ENCODE results near the gene GIGYF2. TPM values are rescaled to one million over a fixed set of nuclear protein-coding genes. Genes with fewer than 3 reads are reported as not detected.
"Not testable (repeated sequence)": the region's sequence is repeated elsewhere in the genome, so short reads cannot be mapped to it uniquely, and the experiment has no call there.

GIGYF2 gene
- total RNA-seq, 1 experiment from 2014 or later = 71.1 TPM

DNA sequence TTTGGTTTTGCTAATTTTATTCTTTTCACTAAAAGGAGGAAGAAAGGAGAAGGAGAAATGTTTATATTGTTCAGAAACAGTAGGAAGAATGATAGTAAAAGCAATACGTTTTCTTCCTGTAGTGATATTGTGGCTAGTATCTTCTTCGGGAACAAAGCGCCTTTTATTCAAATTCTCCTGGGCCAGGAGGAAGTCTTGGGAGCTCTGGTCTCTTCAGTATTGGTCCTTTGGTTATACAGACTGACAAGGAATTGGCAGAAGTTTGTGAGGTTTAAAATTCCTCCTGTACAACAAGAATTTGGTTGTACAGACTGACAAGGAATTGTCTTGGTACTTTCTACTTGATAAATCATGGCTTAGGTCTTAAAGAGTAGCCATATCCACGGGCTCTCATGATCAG is 9.9 kb downstream of the GIGYF2 start:
- no peak overlapping the region for H3K4me3 Mint-ChIP-seq (ENCODE audit: unreplicated experiment)
- TF ChIP-seq, protein P1, sequence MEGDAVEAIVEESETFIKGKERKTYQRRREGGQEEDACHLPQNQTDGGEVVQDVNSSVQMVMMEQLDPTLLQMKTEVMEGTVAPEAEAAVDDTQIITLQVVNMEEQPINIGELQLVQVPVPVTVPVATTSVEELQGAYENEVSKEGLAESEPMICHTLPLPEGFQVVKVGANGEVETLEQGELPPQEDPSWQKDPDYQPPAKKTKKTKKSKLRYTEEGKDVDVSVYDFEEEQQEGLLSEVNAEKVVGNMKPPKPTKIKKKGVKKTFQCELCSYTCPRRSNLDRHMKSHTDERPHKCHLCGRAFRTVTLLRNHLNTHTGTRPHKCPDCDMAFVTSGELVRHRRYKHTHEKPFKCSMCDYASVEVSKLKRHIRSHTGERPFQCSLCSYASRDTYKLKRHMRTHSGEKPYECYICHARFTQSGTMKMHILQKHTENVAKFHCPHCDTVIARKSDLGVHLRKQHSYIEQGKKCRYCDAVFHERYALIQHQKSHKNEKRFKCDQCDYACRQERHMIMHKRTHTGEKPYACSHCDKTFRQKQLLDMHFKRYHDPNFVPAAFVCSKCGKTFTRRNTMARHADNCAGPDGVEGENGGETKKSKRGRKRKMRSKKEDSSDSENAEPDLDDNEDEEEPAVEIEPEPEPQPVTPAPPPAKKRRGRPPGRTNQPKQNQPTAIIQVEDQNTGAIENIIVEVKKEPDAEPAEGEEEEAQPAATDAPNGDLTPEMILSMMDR (IDR thresholded peaks at IDR 0.05; ENCODE audit: unreplicated experiment) = no peak
- H3K36me3 Mint-ChIP-seq (ENCODE audit: insufficient read depth, unreplicated experiment) = peaks cover 71% of the 10 kb centered on the region
- H3K4me1 Mint-ChIP-seq (ENCODE audit: insufficient read depth, unreplicated experiment) = no peaks in the 10 kb centered on the region
- intact Hi-C loops (cut with micrococcal nuclease) = no loop called here
- ChIA-PET POLR2A (interaction anchor here (0.7 to 1.6 kb wide), 3 partner anchors 10 to 303 kb away, joined by 3 to 4 read pairs (median 3); partner anchors contain the start of gene GIGYF2), CTCF (interaction anchor here (0.6 kb wide), 3 partner anchors 57 to 1148 kb away, joined by 3 to 4 read pairs (median 3); no protein-coding TSS in a partner anchor)
- BruUV-seq (replicated peaks) = no TSS peak
- H3K27ac Mint-ChIP-seq (ENCODE audit: low read depth, unreplicated experiment) = no peak overlapping the region
- DNase-seq (ENCODE audit: unreplicated experiment) = no peak
- H3K27me3 Mint-ChIP-seq (ENCODE audit: insufficient read depth, unreplicated experiment) = no peaks in the 10 kb centered on the region
- no peaks in the 10 kb centered on the region for H3K9me3 Mint-ChIP-seq (ENCODE audit: unreplicated experiment)

- H3K4me1 Mint-ChIP-seq (ENCODE audit: insufficient read depth, unreplicated experiment) = peaks cover 5% of the 10 kb centered on the region
- H3K9me3 Mint-ChIP-seq (ENCODE audit: unreplicated experiment) = no peaks in the 10 kb centered on the region
- no peak for DNase-seq (ENCODE audit: unreplicated experiment)
- intact Hi-C loops (cut with micrococcal nuclease) = no loop called here
- POLR2A ChIA-PET = interaction anchor here (1.7 kb wide), 1 partner anchor 9 kb away, joined by 4 read pairs; no protein-coding TSS in a partner anchor
- no peaks in the 10 kb centered on the region for H3K27me3 Mint-ChIP-seq (ENCODE audit: insufficient read depth, unreplicated experiment)
- peaks cover 75% of the 10 kb centered on the region for H3K36me3 Mint-ChIP-seq (ENCODE audit: insufficient read depth, unreplicated experiment)
- CTCF ChIA-PET = interaction anchor here (0.6 to 0.7 kb wide), 2 partner anchors 11 to 234 kb away, joined by 3 read pairs; no protein-coding TSS in a partner anchor
- H3K27ac Mint-ChIP-seq (ENCODE audit: low read depth, unreplicated experiment) = no peak overlapping the region
- BruUV-seq (replicated peaks) = no TSS peak
- H3K4me3 Mint-ChIP-seq (ENCODE audit: unreplicated experiment) = no peak overlapping the region
- TF ChIP-seq, protein P1 (IDR thresholded peaks at IDR 0.05; ENCODE audit: unreplicated experiment) = no peak
Observed at GRCh38 chr2:232713505-232713904, 16.4 kb downstream of the GIGYF2 start.

GRCh38 chr2:232714969-232715368 is 17.8 kb downstream of the GIGYF2 start:
- BruUV-seq (replicated peaks) = no TSS peak
- ChIA-PET POLR2A (no interaction called here), CTCF (interaction anchor here (0.7 kb wide), 1 partner anchor 1727 kb away, joined by 7 read pairs; no protein-coding TSS in a partner anchor)
- DNase-seq (ENCODE audit: unreplicated experiment) = no peak
- no peak overlapping the region for H3K27ac Mint-ChIP-seq (ENCODE audit: low read depth, unreplicated experiment)
- H3K4me3 Mint-ChIP-seq (ENCODE audit: unreplicated experiment) = no peak overlapping the region
- H3K36me3 Mint-ChIP-seq (ENCODE audit: insufficient read depth, unreplicated experiment) = peaks cover 80% of the 10 kb centered on the region
- no peaks in the 10 kb centered on the region for H3K9me3 Mint-ChIP-seq (ENCODE audit: unreplicated experiment)
- TF ChIP-seq, protein P1 (IDR thresholded peaks at IDR 0.05; ENCODE audit: unreplicated experiment) = no peak
- peaks cover 5% of the 10 kb centered on the region for H3K4me1 Mint-ChIP-seq (ENCODE audit: insufficient read depth, unreplicated experiment)
- intact Hi-C loops (cut with micrococcal nuclease) = no loop called here
- H3K27me3 Mint-ChIP-seq (ENCODE audit: insufficient read depth, unreplicated experiment) = no peaks in the 10 kb centered on the region

- H3K27ac Mint-ChIP-seq (ENCODE audit: low read depth, unreplicated experiment); BruUV-seq (replicated peaks); H3K27me3 Mint-ChIP-seq (ENCODE audit: insufficient read depth, unreplicated experiment); intact Hi-C loops (cut with micrococcal nuclease); DNase-seq (ENCODE audit: unreplicated experiment); H3K4me3 Mint-ChIP-seq (ENCODE audit: unreplicated experiment); H3K9me3 Mint-ChIP-seq (ENCODE audit: unreplicated experiment): not testable (repeated sequence)
- Mint-ChIP-seq H3K4me1 (ENCODE audit: insufficient read depth, unreplicated experiment) (peaks cover 12% of the 10 kb centered on the region), H3K36me3 (ENCODE audit: insufficient read depth, unreplicated experiment) (peaks cover 61% of the 10 kb centered on the region)
- POLR2A ChIA-PET = interaction anchor here (1.0 to 2.3 kb wide), 3 partner anchors 11 to 37 kb away, joined by 3 to 6 read pairs (median 4); no protein-coding TSS in a partner anchor
- CTCF ChIA-PET = interaction anchor here (1.7 kb wide), 1 partner anchor 9 kb away, joined by 5 read pairs; no protein-coding TSS in a partner anchor
Observed at GRCh38 chr2:232720056-232720455, 22.9 kb downstream of the GIGYF2 start.

Measured in MCF 10A (cell line).